Upper lobe of right lung (tissue), 1 donor: ENCODE measurements around the gene EMX2. TPM values are rescaled to one million over a fixed set of nuclear protein-coding genes. Genes with fewer than 3 reads are reported as not detected.

Experiments
- ATAC-seq: fragments of 200-7000 bp; cut with Tn5 transposase; one replicate; pipeline ENCODE4 v1.9.1; 2020; ENCODE audit warnings: mild to moderate bottlenecking, moderate library complexity
- DNase-seq: peaks from one replicate; pipeline ENCODE4 v3.0.0-alpha.2; 2020
- H3K27ac ChIP-seq: fragments of 200-600 bp; one replicate; pipeline ENCODE4 v1.8.0; 2022
- H3K27me3 ChIP-seq: fragments of 200-600 bp; one replicate; pipeline ENCODE4 v1.8.0; 2022; ENCODE audit warnings: mild to moderate bottlenecking
- H3K36me3 ChIP-seq: fragments of 200-600 bp; one replicate; pipeline ENCODE4 v1.8.0; 2022
- H3K4me1 ChIP-seq: fragments of 200-600 bp; one replicate; pipeline ENCODE4 v1.8.0; 2022
- H3K4me3 ChIP-seq: fragments of 200-600 bp; one replicate; pipeline ENCODE4 v1.8.0; 2022; ENCODE audit warnings: mild to moderate bottlenecking
- H3K9me3 ChIP-seq: fragments of 200-600 bp; one replicate; pipeline ENCODE4 v1.8.0; 2022
- intact Hi-C: fragments of 100-400 bp; cut with DNase I; formaldehyde crosslinking; loops from one replicate; pipeline ENCODE4 v1.11.0; 2022
- total RNA-seq: library from RNA; stranded (reverse); fragmentation: NEBNext Ultra II Directional; extraction: Animal tissue kit (Norgen Biotek cat#: 25700); gene quantifications from one replicate; pipeline ENCODE4 v1.2.1, GENCODE V29; 2021
- TF ChIP-seq, protein P1 (sequence below): fragments of 200-600 bp; IDR thresholded peaks from one replicate; pipeline ENCODE4 v1.8.0; 2022; ENCODE audit warnings: antibody characterized with exemption
- donor health status: DM: no; HTN: yes; CAD: no; lungs with severe emphysema.

The EMX2 gene
- total RNA-seq, 1 donor from 2014 or later = not detected

DNA sequence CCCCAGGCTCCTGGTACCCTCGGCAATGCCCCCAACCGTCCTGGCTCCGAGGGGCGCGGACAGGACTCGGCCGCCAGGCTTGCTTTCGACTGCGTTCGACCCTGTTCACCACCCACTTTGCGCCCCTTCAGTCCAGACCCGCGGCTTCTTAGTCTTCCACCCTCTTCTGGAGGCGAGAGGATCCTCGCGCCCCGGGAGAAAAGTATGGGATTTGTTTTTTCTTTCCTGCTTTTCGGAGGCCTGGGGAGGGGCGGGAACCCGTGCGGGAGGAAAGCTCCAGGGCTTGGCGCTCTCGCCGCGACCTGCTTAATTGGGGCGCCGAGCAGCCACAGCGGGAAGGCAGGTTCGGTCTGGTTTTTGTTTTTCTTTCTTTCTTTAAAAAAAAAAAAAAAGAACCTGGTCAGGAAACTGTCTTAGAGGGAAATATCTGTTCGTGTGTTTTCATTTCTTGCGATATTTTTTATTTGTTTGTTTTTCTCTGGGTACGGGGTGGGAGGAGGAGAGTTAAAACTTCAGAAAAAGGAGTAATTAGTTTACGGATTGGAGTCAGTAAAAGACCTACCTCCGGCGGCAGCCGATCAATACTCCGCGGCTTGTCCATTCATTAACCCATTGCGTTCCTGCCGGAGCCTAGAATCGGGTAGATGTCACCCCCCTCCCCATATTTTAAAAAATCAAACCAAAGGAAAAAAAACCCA is 1.6 kb downstream of the EMX2 start:
- peak overlapping the region; percentile 4 for H3K4me3 ChIP-seq
- no peaks in the 10 kb centered on the region for H3K36me3 ChIP-seq
- H3K27me3 ChIP-seq = peaks cover 97% of the 10 kb centered on the region
- intact Hi-C loops = no loop called here
- H3K27ac ChIP-seq = no peak overlapping the region
- no peak for ATAC-seq
- no peak for DNase-seq
- no peaks in the 10 kb centered on the region for H3K9me3 ChIP-seq
- TF ChIP-seq, protein P1, sequence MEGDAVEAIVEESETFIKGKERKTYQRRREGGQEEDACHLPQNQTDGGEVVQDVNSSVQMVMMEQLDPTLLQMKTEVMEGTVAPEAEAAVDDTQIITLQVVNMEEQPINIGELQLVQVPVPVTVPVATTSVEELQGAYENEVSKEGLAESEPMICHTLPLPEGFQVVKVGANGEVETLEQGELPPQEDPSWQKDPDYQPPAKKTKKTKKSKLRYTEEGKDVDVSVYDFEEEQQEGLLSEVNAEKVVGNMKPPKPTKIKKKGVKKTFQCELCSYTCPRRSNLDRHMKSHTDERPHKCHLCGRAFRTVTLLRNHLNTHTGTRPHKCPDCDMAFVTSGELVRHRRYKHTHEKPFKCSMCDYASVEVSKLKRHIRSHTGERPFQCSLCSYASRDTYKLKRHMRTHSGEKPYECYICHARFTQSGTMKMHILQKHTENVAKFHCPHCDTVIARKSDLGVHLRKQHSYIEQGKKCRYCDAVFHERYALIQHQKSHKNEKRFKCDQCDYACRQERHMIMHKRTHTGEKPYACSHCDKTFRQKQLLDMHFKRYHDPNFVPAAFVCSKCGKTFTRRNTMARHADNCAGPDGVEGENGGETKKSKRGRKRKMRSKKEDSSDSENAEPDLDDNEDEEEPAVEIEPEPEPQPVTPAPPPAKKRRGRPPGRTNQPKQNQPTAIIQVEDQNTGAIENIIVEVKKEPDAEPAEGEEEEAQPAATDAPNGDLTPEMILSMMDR = no peak
- peaks cover 28% of the 10 kb centered on the region for H3K4me1 ChIP-seq

DNA sequence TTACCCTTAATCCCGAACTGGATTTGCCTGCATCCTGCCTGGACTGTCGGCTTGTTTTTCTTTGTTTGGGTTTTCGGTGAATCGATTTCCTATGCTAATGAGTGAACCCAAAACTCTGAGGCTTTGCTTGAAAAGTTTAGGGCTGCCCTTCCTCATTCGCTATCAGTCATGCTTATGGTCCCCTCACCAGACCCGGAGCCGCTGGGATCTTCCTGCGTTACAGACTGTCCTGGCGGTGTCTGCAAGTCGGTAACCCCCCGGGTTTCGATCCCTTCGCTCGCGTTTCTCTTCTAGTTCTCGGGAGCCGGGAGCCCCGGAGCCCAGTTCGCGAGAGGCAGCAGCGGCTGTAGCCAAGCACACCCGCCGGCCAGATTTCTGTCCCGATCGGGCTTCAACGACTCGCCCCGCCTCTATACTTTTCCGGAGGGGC is 2.2 kb downstream of the EMX2 start:
- H3K27ac ChIP-seq = no peak overlapping the region
- TF ChIP-seq, protein P1 = no peak
- intact Hi-C loops = no loop called here
- no peaks in the 10 kb centered on the region for H3K36me3 ChIP-seq
- peak overlapping the region; percentile 26 for H3K4me3 ChIP-seq
- peaks cover 28% of the 10 kb centered on the region for H3K4me1 ChIP-seq
- DNase-seq (no peak), ATAC-seq (no peak)
- H3K9me3 ChIP-seq = no peaks in the 10 kb centered on the region
- H3K27me3 ChIP-seq = peaks cover 97% of the 10 kb centered on the region

DNA sequence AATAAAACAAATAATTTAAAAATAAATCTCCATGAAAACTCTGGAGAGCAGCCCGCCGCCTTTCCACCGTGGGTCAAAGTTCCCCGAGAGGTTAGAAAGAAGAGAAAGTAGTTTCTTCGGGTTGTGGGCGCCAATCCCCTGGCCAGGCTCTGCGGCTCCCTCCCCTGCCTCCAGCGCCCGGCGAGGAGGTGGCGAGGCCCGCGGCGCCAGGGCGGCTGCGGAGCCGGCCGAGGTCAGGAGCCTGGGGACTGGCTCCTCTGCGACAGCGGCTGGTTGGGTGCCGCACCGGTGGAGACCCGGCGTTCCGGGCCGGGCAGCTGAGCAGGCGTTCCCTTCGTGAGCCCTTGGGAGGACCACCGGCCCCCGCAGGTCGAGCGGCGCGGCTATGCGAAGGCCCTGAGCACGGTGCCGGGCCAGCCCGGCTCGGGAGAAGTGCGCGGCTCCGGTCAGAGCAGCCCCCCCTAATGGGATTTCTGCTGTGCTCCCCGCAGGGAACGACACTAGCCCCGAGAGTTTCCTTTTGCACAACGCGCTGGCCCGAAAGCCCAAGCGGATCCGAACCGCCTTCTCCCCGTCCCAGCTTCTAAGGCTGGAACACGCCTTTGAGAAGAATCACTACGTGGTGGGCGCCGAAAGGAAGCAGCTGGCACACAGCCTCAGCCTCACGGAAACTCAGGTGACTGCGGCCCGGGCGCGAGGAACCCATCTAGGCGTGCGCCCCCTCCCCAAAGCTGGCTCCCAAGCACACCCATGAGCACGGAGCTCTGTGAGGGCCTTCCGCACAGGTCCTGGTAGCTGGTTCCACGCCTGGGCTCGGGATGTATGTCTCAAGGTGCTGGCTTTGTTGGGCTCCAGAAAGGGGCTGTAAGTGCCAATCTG is 2.8 kb downstream of the EMX2 start:
- ATAC-seq = no peak
- intact Hi-C loops = no loop called here
- Histone ChIP-seq H3K27ac (no peak overlapping the region), H3K4me3 (peak overlapping the region; percentile 26), H3K36me3 (no peaks in the 10 kb centered on the region), H3K27me3 (peaks cover 97% of the 10 kb centered on the region), H3K4me1 (peaks cover 28% of the 10 kb centered on the region), H3K9me3 (no peaks in the 10 kb centered on the region)
- TF ChIP-seq, protein P1 = no peak
- DNase-seq = no peak

DNA sequence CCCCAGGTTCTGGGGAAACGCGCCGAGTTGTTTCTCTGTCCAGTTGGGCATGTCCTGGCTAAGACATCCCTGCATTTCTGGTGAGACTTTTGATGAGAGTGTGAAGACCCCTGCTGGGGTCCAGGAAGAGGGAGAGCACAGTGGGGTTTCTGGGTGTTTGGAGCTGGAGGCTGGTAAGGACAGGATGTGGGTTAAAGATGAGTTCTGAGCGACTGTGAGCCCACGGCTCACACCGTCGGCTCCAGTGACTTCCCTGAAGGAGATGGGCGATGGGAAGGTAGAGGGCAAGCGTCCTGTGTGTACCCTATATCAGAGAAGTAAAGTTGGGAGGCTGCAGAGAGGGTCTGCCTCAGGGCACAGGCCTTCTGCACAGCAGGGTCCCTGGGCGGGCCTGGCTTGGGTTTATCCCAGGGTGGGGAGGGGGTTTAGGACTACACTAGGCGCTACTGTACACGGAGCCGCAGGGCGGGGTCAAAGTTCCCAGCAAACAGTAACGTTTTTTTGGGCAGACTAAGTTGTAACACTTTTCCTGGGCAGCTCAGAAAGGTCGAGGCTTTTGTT is 3.6 kb downstream of the EMX2 start:
- intact Hi-C loops = no loop called here
- peaks cover 97% of the 10 kb centered on the region for H3K27me3 ChIP-seq
- no peak for DNase-seq
- no peaks in the 10 kb centered on the region for H3K9me3 ChIP-seq
- no peaks in the 10 kb centered on the region for H3K36me3 ChIP-seq
- no peak for ATAC-seq
- H3K27ac ChIP-seq = no peak overlapping the region
- TF ChIP-seq, protein P1 = no peak
- peaks cover 28% of the 10 kb centered on the region for H3K4me1 ChIP-seq
- H3K4me3 ChIP-seq = no peak overlapping the region

DNA sequence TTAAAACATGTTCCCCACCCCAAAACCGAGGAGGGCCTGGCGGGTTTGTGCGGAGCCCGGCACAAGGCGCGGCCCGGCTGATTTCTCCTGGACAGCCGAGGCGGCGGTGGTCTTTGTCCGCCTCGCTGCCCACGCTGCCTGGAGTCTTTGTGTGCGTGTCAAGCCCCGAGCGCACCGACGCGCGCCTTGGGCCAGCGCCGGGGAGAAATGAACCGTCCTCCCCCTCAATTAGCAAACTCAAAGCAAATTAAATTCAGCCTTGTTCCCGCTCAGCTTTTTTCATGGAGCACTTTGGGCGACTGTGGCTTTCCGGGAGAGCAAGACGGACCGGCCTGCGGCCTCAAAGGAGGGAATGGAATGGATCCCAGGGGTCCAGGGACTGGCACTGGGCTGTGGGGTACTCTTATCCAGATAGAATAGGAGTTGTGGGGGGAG is 4.1 kb downstream of the EMX2 start:
- ATAC-seq (no peak), DNase-seq (no peak)
- Histone ChIP-seq H3K27me3 (peaks cover 97% of the 10 kb centered on the region), H3K36me3 (no peaks in the 10 kb centered on the region), H3K27ac (no peak overlapping the region), H3K4me3 (no peak overlapping the region), H3K4me1 (peaks cover 28% of the 10 kb centered on the region), H3K9me3 (no peaks in the 10 kb centered on the region)
- TF ChIP-seq, protein P1 = no peak
- intact Hi-C loops = no loop called here
